Naive thymus-derived CD4-positive, alpha-beta T cell (primary cell): ENCODE data around the gene USP9X. TPM values are rescaled to one million over a fixed set of nuclear protein-coding genes. Genes with fewer than 3 reads are reported as not detected.

Experiments used
- ATAC-seq: fragments of 150-1000 bp; cut with Tn5 transposase; 2 replicates; pipeline ENCODE4 v1.10.0; 2021; ENCODE audit warnings: mild to moderate bottlenecking, moderate library complexity
- CTCF ChIA-PET: fragments of 350-600 bp; sonication (Branson Sonifier 250); formaldehyde crosslinking; loops from one replicate; lab custom pipeline; 2021; ENCODE audit warnings: antibody characterized with exemption; lab: Charles Lee
- POLR2A ChIA-PET: fragments of 350-600 bp; sonication (Branson Sonifier 250); formaldehyde crosslinking; loops from one replicate; lab custom pipeline; 2021; ENCODE audit warnings: antibody characterized with exemption, inconsistent platforms; lab: Charles Lee
- DNase-seq, 9 donors: peaks; one replicate each; pipeline versions ENCODE4 v3.0.0 to v3.0.0-alpha.2; 2020 to 2022; ENCODE audit warnings: mixed read lengths in 1 of 9
- H3K27ac ChIP-seq: one replicate; pipeline ENCODE4 v1.7.0; 2013; ENCODE audit warnings: mild to moderate bottlenecking, low read depth, low read length, moderate library complexity
- H3K27me3 ChIP-seq, 2 donors: one replicate each; pipeline ENCODE4 v1.7.0; 2013; ENCODE audit warnings: low read length in 2 of 2, mild to moderate bottlenecking in 2 of 2, moderate library complexity in 2 of 2; ENCODE audit not compliant: control insufficient read depth in 2 of 2, insufficient read depth in 2 of 2
- H3K36me3 ChIP-seq, 3 experiments: 1 replicate in 2 of 3; 2 replicates in 1 of 3; pipeline ENCODE4 v1.7.0; 2013; ENCODE audit warnings: low read length in 3 of 3, mild to moderate bottlenecking in 3 of 3, moderate library complexity in 1 of 3; ENCODE audit not compliant: insufficient read depth in 3 of 3, control insufficient read depth in 2 of 3
- H3K4me1 ChIP-seq, 2 donors: one replicate each; pipeline ENCODE4 v1.7.0; 2013; ENCODE audit warnings: low read length in 2 of 2, mild to moderate bottlenecking in 2 of 2, moderate library complexity in 1 of 2; ENCODE audit not compliant: control insufficient read depth in 2 of 2, insufficient read depth in 2 of 2
- H3K4me3 ChIP-seq: 2 replicates; pipeline ENCODE4 v1.7.0; 2013; ENCODE audit warnings: mild to moderate bottlenecking, low read length
- H3K9me3 ChIP-seq, 3 experiments: 1 replicate in 2 of 3; 2 replicates in 1 of 3; pipeline ENCODE4 v1.7.0; 2013; ENCODE audit warnings: low read length in 3 of 3; ENCODE audit not compliant: control insufficient read depth in 2 of 3
- H3K27ac Mint-ChIP-seq, 9 donors: one replicate each; pipeline ENCODE4 v1.8.0; 2020 to 2022; ENCODE audit warnings: mixed read lengths in 9 of 9, mild to moderate bottlenecking in 8 of 9, moderate library complexity in 5 of 9, inconsistent platforms in 2 of 9
- H3K27me3 Mint-ChIP-seq, 5 donors: one replicate each; pipeline ENCODE4 v1.8.0; 2021 to 2022; ENCODE audit warnings: mixed read lengths in 5 of 5, mild to moderate bottlenecking in 1 of 5
- H3K36me3 Mint-ChIP-seq, 5 donors: one replicate each; pipeline ENCODE4 v1.8.0; 2020 to 2022; ENCODE audit warnings: mixed read lengths in 5 of 5, mild to moderate bottlenecking in 3 of 5, inconsistent platforms in 1 of 5
- H3K4me1 Mint-ChIP-seq, 7 donors: one replicate each; pipeline ENCODE4 v1.8.0; 2020 to 2022; ENCODE audit warnings: mixed read lengths in 7 of 7, mild to moderate bottlenecking in 3 of 7, inconsistent platforms in 1 of 7
- H3K4me3 Mint-ChIP-seq, 10 donors: one replicate each; pipeline ENCODE4 v1.8.0; 2020 to 2022; ENCODE audit warnings: mild to moderate bottlenecking in 10 of 10, mixed read lengths in 10 of 10, moderate library complexity in 6 of 10, inconsistent platforms in 2 of 10
- H3K9me3 Mint-ChIP-seq, 11 donors: one replicate each; pipeline ENCODE4 v1.8.0; 2020 to 2022; ENCODE audit warnings: mixed read lengths in 11 of 11, mild to moderate bottlenecking in 4 of 11, inconsistent platforms in 1 of 11, moderate library complexity in 1 of 11
- intact Hi-C, 2 donors: fragments of 100-400 bp; cut with micrococcal nuclease; formaldehyde crosslinking; loops; one replicate each; pipeline ENCODE4 v1.15.1; 2023
- polyA plus RNA-seq, 2 donors: library from polyadenylated mRNA; unstranded; fragments of 300-500 nt; fragmentation: Illumina TruSeq; gene quantifications; one replicate each; pipeline ENCODE4 v1.2.3, GENCODE V29; 2021
- total RNA-seq, 6 experiments: library from RNA in 5 of 6; stranded (reverse) in 5 of 6; gene quantifications; 1 replicate in 5 of 6; 2 replicates in 1 of 6; pipeline ENCODE4 v1.2.3 and lab custom pipeline; 2021 to 2026

The USP9X gene
- total and polyA plus RNA-seq, 7 experiments from 2014 or later = 22.6 to 79.5 (median 68.9) TPM

DNA sequence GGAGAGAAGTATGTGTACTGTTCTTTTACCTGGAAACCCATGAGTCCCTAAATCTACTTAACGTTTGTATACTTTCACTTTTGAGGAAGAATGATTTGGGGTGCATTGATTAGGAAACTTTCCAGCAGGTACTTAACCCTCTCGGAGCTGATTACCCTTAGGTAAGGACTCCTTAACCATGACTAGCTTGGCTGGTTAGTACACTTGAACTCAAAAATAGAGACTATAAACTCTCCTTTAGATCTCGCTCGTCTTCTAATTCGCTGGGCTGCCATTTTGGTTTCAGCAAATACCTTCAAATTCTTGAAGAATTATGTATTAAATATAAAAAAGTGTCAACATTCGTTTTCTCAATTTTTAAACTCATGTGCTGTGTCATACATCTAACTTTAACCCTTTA is 2.0 kb downstream of the USP9X start:
- peak overlapping the region; percentile 71 to 100 (median 86) for H3K27ac Mint-ChIP-seq
- H3K4me3 ChIP-seq = peak overlapping the region; percentile 64
- ChIA-PET CTCF (no interaction called here), POLR2A (interaction anchor here (4.8 kb wide), 1 partner anchor 27 kb away, joined by 42 read pairs; no protein-coding TSS in a partner anchor)
- intact Hi-C loops = loop anchor here in 1 of 2 donors (10.0 kb wide), 3 partner anchors 132 to 912 kb away; partner anchors contain the start of gene ATP6AP2
- peaks cover 0 to 8% (median 0%) of the 10 kb centered on the region in 11 donors for H3K9me3 Mint-ChIP-seq
- H3K4me1 ChIP-seq = peaks cover 19 to 21% of the 10 kb centered on the region in 2 donors
- no peaks in the 10 kb centered on the region for H3K27me3 ChIP-seq
- no peak for ATAC-seq
- H3K4me1 Mint-ChIP-seq = peaks cover 16 to 67% (median 43%) of the 10 kb centered on the region in 7 donors
- H3K27me3 Mint-ChIP-seq = no peaks in the 10 kb centered on the region
- DNase-seq = peak in 4 of 9 donors; percentile 10 to 18 (median 12)
- peaks cover 0 to 13% (median 8%) of the 10 kb centered on the region in 5 donors for H3K36me3 Mint-ChIP-seq
- H3K36me3 ChIP-seq = peaks cover 0 to 9% (median 0%) of the 10 kb centered on the region in 3 experiments
- peak overlapping the region; percentile 99 for H3K27ac ChIP-seq
- no peaks in the 10 kb centered on the region for H3K9me3 ChIP-seq
- peak overlapping the region; percentile 86 to 98 (median 92) for H3K4me3 Mint-ChIP-seq

DNA sequence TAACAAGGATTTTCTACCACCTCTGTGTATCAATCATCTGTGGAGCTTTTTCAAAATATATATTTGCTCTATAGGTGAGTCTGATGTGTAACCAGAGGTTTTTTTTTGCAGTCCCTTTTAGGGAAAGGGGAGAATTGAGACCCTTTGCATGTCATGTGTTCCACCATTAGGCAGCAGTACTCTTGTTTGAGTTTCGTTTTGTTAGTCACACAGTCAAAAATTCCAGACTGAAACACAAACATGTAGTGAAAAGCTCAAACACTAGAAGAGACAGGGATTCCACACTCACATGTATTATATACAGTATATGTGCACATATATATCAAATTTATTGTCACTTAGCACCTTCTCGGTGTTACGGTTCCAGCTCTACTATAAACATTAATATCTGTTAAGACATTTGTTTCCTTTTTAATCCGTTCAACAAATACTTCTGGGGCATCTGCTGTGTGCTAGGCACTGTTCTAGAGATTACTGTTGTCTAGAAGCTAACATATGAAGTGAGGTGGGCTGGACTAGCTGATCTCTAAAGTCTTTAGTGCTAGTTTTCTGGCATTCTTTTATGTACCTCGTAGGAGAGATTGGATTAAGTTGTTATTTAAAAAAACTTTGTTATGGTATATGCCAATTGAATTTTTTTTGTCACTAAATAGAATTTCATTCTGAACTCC is 5.5 kb downstream of the USP9X start:
- Mint-ChIP-seq H3K4me1 (peaks cover 25 to 90% (median 73%) of the 10 kb centered on the region in 7 donors), H3K27me3 (no peaks in the 10 kb centered on the region), H3K4me3 (peak overlapping the region in 9 of 10 donors; percentile 34 to 95 (median 67)), H3K27ac (peak overlapping the region in 4 of 9 donors; percentile 7 to 48 (median 41)), H3K36me3 (peaks cover 0 to 16% (median 8%) of the 10 kb centered on the region in 5 donors), H3K9me3 (peaks cover 0 to 1% (median 0%) of the 10 kb centered on the region in 11 donors)
- Histone ChIP-seq H3K9me3 (no peaks in the 10 kb centered on the region), H3K27me3 (no peaks in the 10 kb centered on the region), H3K36me3 (peaks cover 0 to 4% (median 0%) of the 10 kb centered on the region in 3 experiments), H3K4me3 (peak overlapping the region; percentile 28), H3K27ac (no peak overlapping the region), H3K4me1 (peaks cover 21 to 39% of the 10 kb centered on the region in 2 donors)
- intact Hi-C loops = no loop called here
- no peak for DNase-seq
- ChIA-PET CTCF (interaction anchor here (0.9 kb wide), 1 partner anchor 14 kb away, joined by 3 read pairs; no protein-coding TSS in a partner anchor), POLR2A (no interaction called here)
- ATAC-seq = no peak

DNA sequence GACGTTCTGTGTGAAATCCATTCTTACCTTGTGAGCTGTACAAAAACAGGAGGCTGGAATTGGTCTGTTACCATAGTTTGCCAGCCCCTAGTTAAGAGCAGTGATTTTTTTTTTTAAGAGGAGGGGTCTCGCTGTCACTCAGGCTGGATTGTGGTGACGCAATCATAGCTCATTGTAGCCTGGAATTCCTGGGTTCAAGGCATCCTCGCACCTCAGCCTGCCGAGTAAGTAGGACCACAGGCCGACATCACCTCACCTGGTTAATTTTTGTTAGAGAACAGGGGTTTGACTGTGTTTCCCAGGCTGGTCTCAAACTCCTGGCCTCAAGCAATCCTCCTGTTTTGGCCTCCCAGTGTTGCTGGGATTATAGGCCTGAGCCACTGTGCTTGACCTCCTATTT is 7.5 kb downstream of the USP9X start:
- no peaks in the 10 kb centered on the region for H3K9me3 ChIP-seq
- peaks cover 24 to 40% of the 10 kb centered on the region in 2 donors for H3K4me1 ChIP-seq
- POLR2A ChIA-PET = no interaction called here
- DNase-seq (no peak), ATAC-seq (no peak)
- Mint-ChIP-seq H3K27me3 (no peaks in the 10 kb centered on the region), H3K4me1 (peaks cover 34 to 100% (median 87%) of the 10 kb centered on the region in 7 donors), H3K27ac (peak overlapping the region in 2 of 9 donors; percentile 9 to 41), H3K4me3 (peak overlapping the region in 5 of 10 donors; percentile 26 to 86 (median 44)), H3K9me3 (peaks cover 0 to 1% (median 0%) of the 10 kb centered on the region in 11 donors), H3K36me3 (peaks cover 0 to 13% (median 5%) of the 10 kb centered on the region in 5 donors)
- H3K27me3 ChIP-seq = no peaks in the 10 kb centered on the region
- CTCF ChIA-PET = no interaction called here
- no peak overlapping the region for H3K27ac ChIP-seq
- no peaks in the 10 kb centered on the region for H3K36me3 ChIP-seq
- intact Hi-C loops = no loop called here
- no peak overlapping the region for H3K4me3 ChIP-seq

DNA sequence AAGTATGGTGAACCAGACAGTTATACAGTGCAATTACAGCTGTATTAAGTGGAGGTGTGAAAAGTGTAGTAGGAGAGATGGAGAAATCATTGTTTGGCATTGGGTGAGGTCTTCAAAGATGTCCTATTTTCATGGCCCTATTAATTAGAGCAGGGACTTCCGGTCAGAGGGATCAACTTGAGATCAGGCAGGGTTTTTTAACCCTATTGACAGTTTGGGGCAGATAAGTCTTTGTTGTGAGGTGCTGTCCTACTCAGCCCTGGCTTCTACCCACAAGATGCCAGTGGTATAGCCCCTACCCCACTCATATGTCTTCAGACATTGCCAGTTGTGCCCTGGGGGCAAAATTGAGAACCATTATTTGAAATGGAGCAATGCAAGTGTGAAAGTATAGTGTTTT is 9.9 kb downstream of the USP9X start:
- CTCF ChIA-PET = interaction anchor here (1.8 kb wide), 1 partner anchor 17 kb away, joined by 7 read pairs; no protein-coding TSS in a partner anchor
- peaks cover 36 to 100% (median 82%) of the 10 kb centered on the region in 7 donors for H3K4me1 Mint-ChIP-seq

DNA sequence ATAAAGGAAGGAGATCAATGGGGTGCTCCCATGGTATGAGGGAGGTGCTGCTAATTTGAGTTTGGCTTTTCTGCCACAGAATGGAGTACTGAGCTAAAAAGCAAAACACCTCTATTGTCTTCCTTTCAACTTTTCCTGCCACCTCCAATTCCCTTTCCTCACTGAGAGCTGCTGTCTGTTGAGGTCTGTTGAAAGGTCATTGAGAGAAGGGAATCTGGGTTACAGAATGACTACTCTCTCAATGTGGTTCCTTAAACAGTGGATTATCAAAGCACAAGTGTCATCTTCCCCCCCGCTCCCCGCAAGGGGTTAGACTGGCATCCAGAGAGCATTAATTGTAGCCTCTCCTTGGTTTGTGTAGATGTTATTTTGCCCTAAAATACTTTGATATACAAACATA is 10.7 kb downstream of the USP9X start:
- no peak for DNase-seq
- Histone ChIP-seq H3K27ac (no peak overlapping the region), H3K9me3 (no peaks in the 10 kb centered on the region), H3K4me1 (peaks cover 7 to 36% of the 10 kb centered on the region in 2 donors), H3K4me3 (no peak overlapping the region), H3K36me3 (no peaks in the 10 kb centered on the region), H3K27me3 (no peaks in the 10 kb centered on the region)
- peaks cover 34 to 100% (median 81%) of the 10 kb centered on the region in 7 donors for H3K4me1 Mint-ChIP-seq
- H3K36me3 Mint-ChIP-seq = peaks cover 0 to 8% (median 0%) of the 10 kb centered on the region in 5 donors
- ATAC-seq = peak; percentile 38
- peak overlapping the region in 6 of 9 donors; percentile 4 to 85 (median 18) for H3K27ac Mint-ChIP-seq
- H3K9me3 Mint-ChIP-seq = no peaks in the 10 kb centered on the region
- intact Hi-C loops = no loop called here
- peak overlapping the region in 9 of 10 donors; percentile 25 to 86 (median 60) for H3K4me3 Mint-ChIP-seq
- H3K27me3 Mint-ChIP-seq = no peaks in the 10 kb centered on the region
- CTCF ChIA-PET = interaction anchor here (1.8 kb wide), 1 partner anchor 16 kb away, joined by 7 read pairs; no protein-coding TSS in a partner anchor
- POLR2A ChIA-PET = interaction anchor here (1.0 kb wide), 1 partner anchor 19 kb away, joined by 3 read pairs; no protein-coding TSS in a partner anchor

More for the DNA sequence above, 9.9 kb downstream of the USP9X start:
- POLR2A ChIA-PET = interaction anchor here (1.0 kb wide), 1 partner anchor 16 kb away, joined by 3 read pairs; no protein-coding TSS in a partner anchor
- DNase-seq (no peak), ATAC-seq (no peak)
- Histone ChIP-seq H3K9me3 (no peaks in the 10 kb centered on the region), H3K4me3 (no peak overlapping the region), H3K4me1 (peaks cover 15 to 36% of the 10 kb centered on the region in 2 donors), H3K36me3 (no peaks in the 10 kb centered on the region), H3K27ac (no peak overlapping the region), H3K27me3 (no peaks in the 10 kb centered on the region)
- no peaks in the 10 kb centered on the region for H3K27me3 Mint-ChIP-seq
- intact Hi-C loops = no loop called here
- H3K36me3 Mint-ChIP-seq = peaks cover 0 to 8% (median 0%) of the 10 kb centered on the region in 5 donors
- peak overlapping the region in 7 of 9 donors; percentile 4 to 85 (median 21) for H3K27ac Mint-ChIP-seq
- H3K9me3 Mint-ChIP-seq = no peaks in the 10 kb centered on the region
- H3K4me3 Mint-ChIP-seq = peak overlapping the region in 9 of 10 donors; percentile 25 to 86 (median 60)

DNA sequence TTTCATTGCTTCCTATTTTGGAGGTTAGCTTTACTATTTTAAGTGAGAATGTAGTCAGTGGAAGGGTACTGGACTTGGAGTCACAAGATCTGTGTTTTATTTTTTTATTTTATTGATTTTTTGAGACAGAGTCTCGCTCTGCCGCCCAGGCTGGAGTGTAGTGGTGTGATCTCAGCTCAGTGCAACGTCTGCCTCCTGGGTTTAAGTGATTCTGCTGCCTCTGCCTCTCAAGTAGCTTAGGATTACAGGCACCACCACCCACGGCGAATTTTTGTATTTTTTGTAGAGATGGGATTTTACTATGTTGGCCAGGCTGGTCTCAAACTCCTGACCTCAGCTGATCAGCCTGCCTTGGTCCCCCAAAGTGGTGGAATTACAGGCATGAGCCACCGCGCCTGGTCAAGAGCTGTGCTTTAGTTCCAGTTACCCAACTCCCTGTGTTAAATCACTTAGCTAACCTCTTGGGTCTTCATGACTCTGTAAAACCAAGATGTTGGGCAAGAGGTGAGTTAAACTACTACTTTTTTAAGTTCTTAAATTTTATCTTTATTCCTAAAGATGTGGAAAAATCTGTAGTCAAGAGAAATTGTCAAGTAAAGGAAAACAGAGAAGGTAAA is 11.2 kb downstream of the USP9X start:
- CTCF ChIA-PET = interaction anchor here (1.8 kb wide), 1 partner anchor 16 kb away, joined by 7 read pairs; no protein-coding TSS in a partner anchor
- H3K4me3 Mint-ChIP-seq = peak overlapping the region in 8 of 10 donors; percentile 25 to 86 (median 62)
- Histone ChIP-seq H3K27me3 (no peaks in the 10 kb centered on the region), H3K36me3 (no peaks in the 10 kb centered on the region), H3K27ac (no peak overlapping the region), H3K4me3 (no peak overlapping the region), H3K4me1 (peaks cover 7 to 33% of the 10 kb centered on the region in 2 donors), H3K9me3 (no peaks in the 10 kb centered on the region)
- ATAC-seq (no peak), DNase-seq (no peak)
- H3K9me3 Mint-ChIP-seq = no peaks in the 10 kb centered on the region
- H3K4me1 Mint-ChIP-seq = peaks cover 29 to 98% (median 78%) of the 10 kb centered on the region in 7 donors
- H3K27me3 Mint-ChIP-seq = no peaks in the 10 kb centered on the region
- peak overlapping the region in 4 of 9 donors; percentile 6 to 85 (median 44) for H3K27ac Mint-ChIP-seq
- POLR2A ChIA-PET = interaction anchor here (1.0 to 1.6 kb wide), 2 partner anchors 10 to 19 kb away, joined by 3 to 5 read pairs; no protein-coding TSS in a partner anchor
- intact Hi-C loops = no loop called here
- peaks cover 0 to 8% (median 0%) of the 10 kb centered on the region in 5 donors for H3K36me3 Mint-ChIP-seq
